A673 (cell line): ENCODE results near the gene SEC23IP. TPM values are rescaled to one million over a fixed set of nuclear protein-coding genes. Genes with fewer than 3 reads are reported as not detected.

Source experiments
- BruUV-seq: library from RNA; stranded (reverse); fragments of 400-500 nt; replicated peaks from 2 replicates; lab custom pipeline; 2021; lab: Mats Ljungman, UMichigan
- CTCF ChIA-PET: fragments of 300-600 bp; sonication (Branson Sonifier 250); formaldehyde crosslinking; loops from one replicate; lab custom pipeline; 2022; ENCODE audit warnings: antibody characterized with exemption; lab: Charles Lee
- POLR2A ChIA-PET: fragments of 300-600 bp; sonication (Branson Sonifier 250); formaldehyde crosslinking; loops from one replicate; lab custom pipeline; 2022; ENCODE audit warnings: antibody characterized with exemption; ENCODE audit not compliant: low non-redundant PET; lab: Charles Lee
- DNase-seq: peaks from one replicate; pipeline ENCODE4 v3.0.0-alpha.2; 2015; ENCODE audit warnings: low spot score
- H3K27ac ChIP-seq: fragments of 200-600 bp; sonication (generic); 2 replicates; pipeline ENCODE4 v1.5.1; 2016; ENCODE audit warnings: mixed run types, low read depth, mild to moderate bottlenecking, mixed read lengths, antibody characterized with exemption, low read length; ENCODE audit not compliant: poor library complexity, severe bottlenecking
- H3K27me3 ChIP-seq: fragments of 200-600 bp; sonication (generic); replicated peaks from 2 replicates; pipeline ENCODE4 v1.6.1; 2017; ENCODE audit warnings: mixed run types, low read depth, mild to moderate bottlenecking, mixed read lengths, antibody characterized with exemption, low read length; ENCODE audit not compliant: insufficient read depth, poor library complexity
- H3K36me3 ChIP-seq: fragments of 200-600 bp; sonication (generic); 2 replicates; pipeline ENCODE4 v1.6.1; 2016; ENCODE audit warnings: mixed run types, mild to moderate bottlenecking, mixed read lengths, antibody characterized with exemption, low read length; ENCODE audit not compliant: insufficient read depth, poor library complexity, severe bottlenecking
- H3K4me1 ChIP-seq: fragments of 200-600 bp; sonication (generic); 2 replicates; pipeline ENCODE4 v1.6.1; 2017; ENCODE audit warnings: mixed run types, mild to moderate bottlenecking, mixed read lengths, antibody characterized with exemption, low read length; ENCODE audit not compliant: insufficient read depth, poor library complexity, severe bottlenecking
- H3K4me3 ChIP-seq: fragments of 200-600 bp; sonication (generic); 2 replicates; pipeline ENCODE4 v1.5.1; 2016; ENCODE audit warnings: low read depth, mixed run types, mild to moderate bottlenecking, mixed read lengths, low read length; ENCODE audit not compliant: poor library complexity, severe bottlenecking
- H3K9me3 ChIP-seq: fragments of 200-600 bp; sonication (generic); 2 replicates; pipeline ENCODE4 v1.6.1; 2016; ENCODE audit warnings: mixed run types, low read depth, mild to moderate bottlenecking, mixed read lengths, antibody characterized with exemption, low read length; ENCODE audit not compliant: poor library complexity, severe bottlenecking
- CTCF ChIP-seq: fragments of 300-800, 200-600 bp; sonication (generic); conservative IDR thresholded peaks from 2 replicates; pipeline ENCODE4 v1.5.1; 2017; ENCODE audit warnings: low read depth, mild to moderate bottlenecking, antibody characterized with exemption, low read length, moderate library complexity, mixed read lengths
- EZH2 ChIP-seq: fragments of 200-600 bp; sonication (generic); IDR thresholded peaks from 2 replicates; pipeline ENCODE4 v1.6.1; 2017; ENCODE audit warnings: borderline replicate concordance, low read depth, mild to moderate bottlenecking, mixed read lengths, antibody characterized with exemption, low read length; ENCODE audit not compliant: poor library complexity, severe bottlenecking
- intact Hi-C: fragments of 100-400 bp; cut with micrococcal nuclease; formaldehyde crosslinking; loops from one replicate; pipeline ENCODE4 v1.10.0; 2022; ENCODE audit not compliant: unreplicated experiment
- total RNA-seq: library from RNA; stranded (reverse); gene quantifications from 2 replicates; pipeline ENCODE4 v1.2.3, GENCODE V29; 2021

Gene SEC23IP
- total RNA-seq, 1 experiment from 2014 or later, result 78.6 TPM

GRCh38 chr10:119893074-119893473 is 544 bp downstream of the SEC23IP start:
- POLR2A ChIA-PET, result interaction anchor here (1.0 kb wide), 1 partner anchor 20 kb away, joined by 3 read pairs; no protein-coding TSS in a partner anchor
- DNase-seq, result no peak
- Histone ChIP-seq H3K4me3 (peak overlapping the region; percentile 99), H3K4me1 (no peaks in the 10 kb centered on the region), H3K27ac (peak overlapping the region; percentile 83), H3K36me3 (peaks cover 4% of the 10 kb centered on the region), H3K9me3 (no peaks in the 10 kb centered on the region), H3K27me3 (no peaks in the 10 kb centered on the region)
- BruUV-seq, result no TSS peak
- intact Hi-C loops, result loop anchor here (2.0 kb wide), 1 partner anchor 20 kb away; the partner anchor contains the start of gene MCMBP
- CTCF ChIA-PET, result interaction anchor here (0.6 kb wide), 1 partner anchor 162 kb away, joined by 3 read pairs; no protein-coding TSS in a partner anchor
- TF ChIP-seq EZH2 (no peak), CTCF (no peak)

GRCh38 chr10:119893845-119894427 is 1.4 kb downstream of the SEC23IP start:
- TSS peak; percentile 44 for BruUV-seq
- Histone ChIP-seq H3K27me3 (no peaks in the 10 kb centered on the region), H3K36me3 (peaks cover 8% of the 10 kb centered on the region), H3K4me1 (no peaks in the 10 kb centered on the region), H3K4me3 (peak overlapping the region; percentile 99), H3K27ac (no peak overlapping the region), H3K9me3 (no peaks in the 10 kb centered on the region)
- intact Hi-C loops, result loop anchor here (2.0 kb wide), 1 partner anchor 21 kb away; the partner anchor contains the start of gene MCMBP
- TF ChIP-seq CTCF (no peak), EZH2 (no peak)
- ChIA-PET POLR2A (no interaction called here), CTCF (no interaction called here)
- DNase-seq, result no peak

- DNase-seq, result no peak
- intact Hi-C loops, result no loop called here
- BruUV-seq, result no TSS peak
Measured at GRCh38 chr10:119896061-119896655, 3.6 kb downstream of the SEC23IP start.

More at GRCh38 chr10:119896061-119896655, 3.6 kb downstream of the SEC23IP start:
- TF ChIP-seq CTCF (no peak), EZH2 (no peak)
- CTCF ChIA-PET, result no interaction called here
- no peaks in the 10 kb centered on the region for H3K9me3 ChIP-seq
- H3K27ac ChIP-seq, result no peak overlapping the region
- POLR2A ChIA-PET, result interaction anchor here (0.7 kb wide), 1 partner anchor 1117 kb away, joined by 3 read pairs; no protein-coding TSS in a partner anchor
- no peaks in the 10 kb centered on the region for H3K27me3 ChIP-seq
- no peaks in the 10 kb centered on the region for H3K4me1 ChIP-seq
- H3K36me3 ChIP-seq, result peaks cover 9% of the 10 kb centered on the region
- H3K4me3 ChIP-seq, result no peak overlapping the region
